ENCODE measurements around the gene LDLRAD1. TPM values are rescaled to one million over a fixed set of nuclear protein-coding genes. Genes with fewer than 3 reads are reported as not detected.

Gene LDLRAD1
- total and polyA plus RNA-seq, 12 donors: 0.32 to 8.8 (median 1.3) TPM; not detected in 1

DNA sequence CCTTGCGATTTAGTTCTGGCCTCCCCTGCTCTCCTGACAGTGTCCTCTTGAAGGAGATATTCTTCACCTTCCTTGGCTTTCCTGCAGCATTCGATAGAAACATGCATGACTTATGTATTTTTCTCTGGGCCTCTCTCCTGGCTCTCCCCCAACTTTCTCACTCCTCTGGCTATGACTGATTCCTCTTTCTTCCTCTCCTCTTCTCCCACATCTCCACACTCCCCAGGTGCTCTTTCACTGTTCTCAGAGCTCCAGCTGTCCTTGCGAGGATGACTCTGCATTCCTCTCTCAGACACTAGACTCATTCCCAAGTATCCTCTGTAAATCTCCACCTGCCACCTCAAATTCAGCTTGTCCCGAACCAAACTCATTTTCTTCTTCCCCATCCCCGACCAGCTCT is 53.9 kb downstream of the LDLRAD1 start:
- TF ChIP-seq, protein P1, sequence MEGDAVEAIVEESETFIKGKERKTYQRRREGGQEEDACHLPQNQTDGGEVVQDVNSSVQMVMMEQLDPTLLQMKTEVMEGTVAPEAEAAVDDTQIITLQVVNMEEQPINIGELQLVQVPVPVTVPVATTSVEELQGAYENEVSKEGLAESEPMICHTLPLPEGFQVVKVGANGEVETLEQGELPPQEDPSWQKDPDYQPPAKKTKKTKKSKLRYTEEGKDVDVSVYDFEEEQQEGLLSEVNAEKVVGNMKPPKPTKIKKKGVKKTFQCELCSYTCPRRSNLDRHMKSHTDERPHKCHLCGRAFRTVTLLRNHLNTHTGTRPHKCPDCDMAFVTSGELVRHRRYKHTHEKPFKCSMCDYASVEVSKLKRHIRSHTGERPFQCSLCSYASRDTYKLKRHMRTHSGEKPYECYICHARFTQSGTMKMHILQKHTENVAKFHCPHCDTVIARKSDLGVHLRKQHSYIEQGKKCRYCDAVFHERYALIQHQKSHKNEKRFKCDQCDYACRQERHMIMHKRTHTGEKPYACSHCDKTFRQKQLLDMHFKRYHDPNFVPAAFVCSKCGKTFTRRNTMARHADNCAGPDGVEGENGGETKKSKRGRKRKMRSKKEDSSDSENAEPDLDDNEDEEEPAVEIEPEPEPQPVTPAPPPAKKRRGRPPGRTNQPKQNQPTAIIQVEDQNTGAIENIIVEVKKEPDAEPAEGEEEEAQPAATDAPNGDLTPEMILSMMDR (IDR thresholded peaks at IDR 0.05): no peak
- no peak for TF ChIP-seq POLR2A (IDR thresholded peaks at IDR 0.05)
- intact Hi-C loops (cut with DNase I): loop anchor here in 1 of 2 donors (5.0 kb wide), 1 partner anchor 87 kb away; no protein-coding TSS in a partner anchor
- H3K36me3 ChIP-seq (replicated peaks in 1 of 2): peaks cover 0 to 73% of the 10 kb centered on the region in 2 donors

DNA sequence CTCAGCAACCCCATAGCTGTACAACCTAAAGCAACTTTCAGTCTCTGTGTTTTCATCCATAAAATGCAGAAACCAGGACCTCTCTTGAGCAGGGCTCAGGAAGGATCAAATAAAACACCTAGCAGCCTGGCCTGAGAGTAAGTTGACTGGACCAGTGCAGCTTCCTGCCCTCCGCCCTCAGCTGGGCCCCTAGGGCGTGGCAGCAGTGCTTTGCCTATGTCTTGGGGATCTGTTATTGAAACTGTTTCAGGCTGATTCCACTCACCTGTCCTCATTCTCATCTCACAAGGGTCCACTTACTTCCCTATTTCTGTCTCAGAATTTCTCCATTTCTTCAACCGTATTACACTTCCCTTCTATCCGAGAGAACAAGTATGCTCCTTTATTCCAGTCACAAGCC is 54.5 kb downstream of the LDLRAD1 start:
- H3K36me3 ChIP-seq (replicated peaks in 1 of 2): peaks cover 0 to 69% of the 10 kb centered on the region in 2 donors
- H3K27ac ChIP-seq: no peak overlapping the region
- no peaks in the 10 kb centered on the region for H3K9me3 ChIP-seq (replicated peaks in 1 of 3)
- TF ChIP-seq, protein P1 (IDR thresholded peaks at IDR 0.05): no peak
- TF ChIP-seq POLR2A (IDR thresholded peaks at IDR 0.05): no peak
- 87 to 92% (median 88%) methylated on average over 4 of the region's 4 CpGs for WGBS, 4 donors
- peaks cover 5 to 22% of the 10 kb centered on the region in 2 donors for H3K4me1 ChIP-seq (replicated peaks in 1 of 2)
- H3K27me3 ChIP-seq: no peaks in the 10 kb centered on the region
- intact Hi-C loops (cut with DNase I): loop anchor here in 1 of 2 donors (5.0 kb wide), 1 partner anchor 86 kb away; no protein-coding TSS in a partner anchor
- no peak overlapping the region for H3K4me3 ChIP-seq
- DNase-seq: no peak

More for the DNA sequence above, 53.9 kb downstream of the LDLRAD1 start:
- DNase-seq: no peak
- no peaks in the 10 kb centered on the region for H3K9me3 ChIP-seq (replicated peaks in 1 of 3)
- peaks cover 5 to 22% of the 10 kb centered on the region in 2 donors for H3K4me1 ChIP-seq (replicated peaks in 1 of 2)
- H3K27ac ChIP-seq: no peak overlapping the region
- H3K4me3 ChIP-seq: no peak overlapping the region
- H3K27me3 ChIP-seq: no peaks in the 10 kb centered on the region
- WGBS, 4 donors: 70 to 73% (median 72%) methylated on average over 5 of the region's 5 CpGs

DNA sequence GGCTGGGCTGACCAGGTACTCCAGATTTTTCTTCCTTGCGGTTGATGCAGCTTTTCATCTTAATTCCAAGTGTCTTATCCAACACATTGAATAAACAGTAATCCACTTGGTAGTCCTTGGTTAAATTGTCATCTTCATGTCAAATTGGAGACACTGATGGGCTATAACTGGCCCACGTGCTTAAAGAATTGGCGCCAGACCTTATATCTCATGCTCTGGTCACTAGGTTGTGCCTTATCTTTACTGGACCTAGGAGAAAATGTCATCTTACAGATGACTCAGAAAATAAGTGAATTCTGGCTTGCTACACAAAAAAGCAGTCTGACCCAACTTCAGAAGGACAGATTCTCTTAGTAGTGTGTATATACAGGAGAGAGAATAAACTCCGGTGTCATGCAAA is 55.6 kb downstream of the LDLRAD1 start:
- WGBS, 4 donors: 56 to 70% (median 63%) methylated on average over 4 of the region's 4 CpGs
- no peak overlapping the region for H3K4me3 ChIP-seq
- no peaks in the 10 kb centered on the region for H3K9me3 ChIP-seq (replicated peaks in 1 of 3)
- H3K36me3 ChIP-seq (replicated peaks in 1 of 2): peaks cover 0 to 58% of the 10 kb centered on the region in 2 donors
- H3K4me1 ChIP-seq (replicated peaks in 1 of 2): peaks cover 7 to 26% of the 10 kb centered on the region in 2 donors
- peak in 2 of 7 donors; percentile 18 to 31 for DNase-seq
- TF ChIP-seq, protein P1 (IDR thresholded peaks at IDR 0.05): no peak
- no peak for TF ChIP-seq POLR2A (IDR thresholded peaks at IDR 0.05)
- peak overlapping the region in 2 of 5 donors; percentile 4 to 38 for H3K27ac ChIP-seq
- H3K27me3 ChIP-seq: no peaks in the 10 kb centered on the region
- intact Hi-C loops (cut with DNase I): loop anchor here in 1 of 2 donors (5.0 kb wide), 1 partner anchor 85 kb away; no protein-coding TSS in a partner anchor

DNA sequence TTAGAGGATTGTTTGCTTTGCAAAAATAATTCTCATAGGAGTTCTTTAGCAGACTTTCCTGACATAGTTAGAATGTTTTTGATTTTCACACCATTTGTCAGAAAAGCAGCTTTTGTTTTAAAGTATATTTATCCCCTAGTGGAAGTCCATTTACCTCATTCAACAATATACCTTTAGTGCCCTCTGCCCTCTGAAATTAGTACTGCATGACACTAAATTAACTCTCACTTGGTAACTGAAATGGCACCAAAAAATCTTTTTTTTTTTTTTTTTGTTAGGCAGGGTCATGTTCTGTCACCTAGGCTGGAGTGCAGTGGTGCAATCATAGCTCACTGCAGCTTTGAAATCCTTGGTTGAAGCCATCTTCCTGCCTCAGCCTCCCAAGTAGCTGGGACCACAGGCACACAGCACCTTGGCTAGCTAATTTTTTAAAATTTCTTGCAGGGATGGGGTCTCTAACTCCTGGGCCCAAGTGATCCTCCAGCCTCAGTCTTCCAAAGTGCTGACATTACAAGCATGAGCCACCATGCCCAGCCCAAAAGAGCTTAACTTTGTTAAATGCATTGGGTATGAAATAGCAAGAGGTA is 58.2 kb downstream of the LDLRAD1 start:
- peaks cover 0 to 43% of the 10 kb centered on the region in 2 donors for H3K36me3 ChIP-seq (replicated peaks in 1 of 2)
- H3K9me3 ChIP-seq (replicated peaks in 1 of 3): no peaks in the 10 kb centered on the region
- H3K27me3 ChIP-seq: no peaks in the 10 kb centered on the region
- intact Hi-C loops (cut with DNase I): loop anchor here (5.0 kb wide), 1 partner anchor 82 kb away; no protein-coding TSS in a partner anchor
- H3K4me3 ChIP-seq: no peak overlapping the region
- H3K27ac ChIP-seq: no peak overlapping the region
- peaks cover 19 to 45% of the 10 kb centered on the region in 2 donors for H3K4me1 ChIP-seq (replicated peaks in 1 of 2)
- no peak for TF ChIP-seq POLR2A (IDR thresholded peaks at IDR 0.05)
- TF ChIP-seq, protein P1 (IDR thresholded peaks at IDR 0.05): peak; percentile 38 to 85 (median 64)
- DNase-seq: no peak

Small RNA genes within 50 kb of the gene (microRNA-seq; reads per million reads assigned to microRNA genes)
- 4.3 to 6.3 (median 5.0) reads per million in 3 donors for gene MIR4781

Other genes starting within 250 kb of the LDLRAD1 start
- gene NDC1, start 179.9 kb downstream of the LDLRAD1 start, total RNA-seq: 10 to 100 TPM in 7 of 9 donors, 1 to 10 TPM in 2; 8.2 to 21.9 (median 10.5) TPM
- 10 to 100 TPM in 1 of 3 donors, 1 to 10 TPM in 2; 2.9 to 12.7 (median 3.0) TPM for gene NDC1, start 179.9 kb downstream of the LDLRAD1 start, polyA plus RNA-seq
- 10 to 100 TPM; 24.8 to 59.5 (median 40.0) TPM for gene YIPF1, start 128.4 kb downstream of the LDLRAD1 start, total RNA-seq
- gene YIPF1, start 128.4 kb downstream of the LDLRAD1 start, polyA plus RNA-seq: 10 to 100 TPM; 22.2 to 55.2 (median 23.1) TPM
- gene DIO1, start 124.0 kb downstream of the LDLRAD1 start, total RNA-seq: 1 to 10 TPM in 1 of 9 donors, under 1 TPM in 2, not detected in 6; 0.11 to 1.5 (median 0.19) TPM
- under 1 TPM in 2 of 3 donors, not detected in 1; 0.03 to 0.11 TPM for gene DIO1, start 124.0 kb downstream of the LDLRAD1 start, polyA plus RNA-seq
- 10 to 100 TPM in 8 of 9 donors, 1 to 10 TPM in 1; 7.2 to 53.1 (median 26.6) TPM for gene IFT25, start 72.5 kb downstream of the LDLRAD1 start, total RNA-seq
- gene IFT25, start 72.5 kb downstream of the LDLRAD1 start, polyA plus RNA-seq: 10 to 100 TPM; 25.5 to 39.1 (median 37.8) TPM
- 10 to 100 TPM; 20.4 to 43.4 (median 32.9) TPM for gene LRRC42, start 71.8 kb downstream of the LDLRAD1 start, total RNA-seq
- gene LRRC42, start 71.8 kb downstream of the LDLRAD1 start, polyA plus RNA-seq: 10 to 100 TPM; 15.2 to 36.6 (median 18.6) TPM
- gene TMEM59, start 35.0 kb upstream of the LDLRAD1 start, total RNA-seq: 100 to 1,000 TPM; 351 to 736 (median 589) TPM
- 100 to 1,000 TPM in 2 of 3 donors, 10 to 100 TPM in 1; 96.8 to 489 (median 131) TPM for gene TMEM59, start 35.0 kb upstream of the LDLRAD1 start, polyA plus RNA-seq
- gene TCEANC2, start 35.4 kb upstream of the LDLRAD1 start, total RNA-seq: 10 to 100 TPM in 1 of 9 donors, 1 to 10 TPM in 8; 2.3 to 12.5 (median 6.4) TPM
- 1 to 10 TPM; 1.3 to 6.0 (median 2.8) TPM for gene TCEANC2, start 35.4 kb upstream of the LDLRAD1 start, polyA plus RNA-seq
- gene CDCP2, start 134.8 kb upstream of the LDLRAD1 start, total RNA-seq: under 1 TPM in 4 of 9 donors, not detected in 5; 0.15 to 0.64 (median 0.26) TPM
- under 1 TPM in 1 of 3 donors, not detected in 2; 0.05 TPM for gene CDCP2, start 134.8 kb upstream of the LDLRAD1 start, polyA plus RNA-seq
- 10 to 100 TPM in 6 of 9 donors, 1 to 10 TPM in 3; 5.8 to 21.6 (median 13.0) TPM for gene CYB5RL, start 181.8 kb upstream of the LDLRAD1 start, total RNA-seq
- gene CYB5RL, start 181.8 kb upstream of the LDLRAD1 start, polyA plus RNA-seq: 1 to 10 TPM; 2.7 to 6.7 (median 5.2) TPM
- 100 to 1,000 TPM in 8 of 9 donors, 10 to 100 TPM in 1; 75.4 to 160 (median 108) TPM for gene MRPL37, start 182.0 kb upstream of the LDLRAD1 start, total RNA-seq
- 100 to 1,000 TPM in 1 of 3 donors, 10 to 100 TPM in 2; 24.9 to 174 (median 28.7) TPM for gene MRPL37, start 182.0 kb upstream of the LDLRAD1 start, polyA plus RNA-seq